IMR-90 (cell line): ENCODE measurements around the gene PHF20. TPM values are rescaled to one million over a fixed set of nuclear protein-coding genes. Genes with fewer than 3 reads are reported as not detected.

Experiments used
- ATAC-seq: fragments of 200-7000 bp; cut with Tn5 transposase; 2 replicates; pipeline ENCODE4 v1.9.1; 2020; ENCODE audit warnings: low read depth, mild to moderate bottlenecking, moderate library complexity
- BruUV-seq: library from RNA; stranded (reverse); fragments of 400-500 nt; replicated peaks from 2 replicates; lab custom pipeline; 2021; lab: Mats Ljungman, UMichigan
- CTCF ChIA-PET: fragments of 300-600 bp; formaldehyde crosslinking; extraction: SDS; loops from one replicate; lab custom pipeline; 2021; ENCODE audit warnings: antibody characterized with exemption; lab: Yijun Ruan, JAX
- POLR2A ChIA-PET: fragments of 300-600 bp; sonication (Branson Sonifier 250); formaldehyde crosslinking; loops from one replicate; lab custom pipeline; 2022; ENCODE audit warnings: antibody characterized with exemption; ENCODE audit not compliant: unreplicated experiment; lab: Charles Lee
- DNase-seq: peaks from one replicate; pipeline ENCODE4 v3.0.0; 2013
- H2AFZ ChIP-seq: replicated peaks from 2 replicates; pipeline ENCODE3; 2013; ENCODE audit warnings: low read length, mild to moderate bottlenecking; ENCODE audit not compliant: poor library complexity
- H2AK5ac ChIP-seq: 2 replicates; pipeline ENCODE4 v1.6.1; 2013; ENCODE audit warnings: low read depth, low read length, inconsistent platforms
- H2AK9ac ChIP-seq: replicated peaks from 2 replicates; pipeline ENCODE3; 2013; ENCODE audit warnings: mild to moderate bottlenecking, low read depth, low read length, moderate library complexity; ENCODE audit not compliant: poor library complexity
- H2BK120ac ChIP-seq: 2 replicates; pipeline ENCODE4 v1.6.1; 2013; ENCODE audit warnings: low read depth, low read length, inconsistent platforms
- H2BK15ac ChIP-seq: 3 replicates; pipeline ENCODE4 v1.6.1; 2013; ENCODE audit warnings: low read depth, low read length, inconsistent platforms
- H2BK20ac ChIP-seq: 2 replicates; pipeline ENCODE4 v1.6.1; 2013; ENCODE audit warnings: low read depth, mild to moderate bottlenecking, inconsistent platforms, low read length, moderate library complexity
- H2BK5ac ChIP-seq: 2 replicates; pipeline ENCODE4 v1.6.1; 2013; ENCODE audit warnings: mild to moderate bottlenecking, low read depth, low read length, inconsistent platforms; ENCODE audit not compliant: poor library complexity, severe bottlenecking
- H3K14ac ChIP-seq: replicated peaks from 2 replicates; pipeline ENCODE4 v1.6.1; 2013; ENCODE audit warnings: low read depth, low read length, inconsistent platforms
- H3K18ac ChIP-seq: 2 replicates; pipeline ENCODE4 v1.6.1; 2013; ENCODE audit warnings: low read depth, low read length, control low read depth
- H3K23ac ChIP-seq: 2 replicates; pipeline ENCODE4 v1.6.1; 2013; ENCODE audit warnings: low read depth, low read length, inconsistent platforms
- H3K27ac ChIP-seq: 2 replicates; pipeline ENCODE4 v1.5.1; 2013; ENCODE audit warnings: mild to moderate bottlenecking, control low read depth, low read length; ENCODE audit not compliant: insufficient read depth
- H3K27me3 ChIP-seq: 2 replicates; pipeline ENCODE4 v1.6.1; 2013; ENCODE audit warnings: low read length; ENCODE audit not compliant: control insufficient read depth, insufficient read depth
- H3K36me3 ChIP-seq: 2 replicates; pipeline ENCODE4 v1.6.1; 2013; ENCODE audit warnings: low read length, mixed read lengths; ENCODE audit not compliant: control insufficient read depth, insufficient read depth
- H3K4ac ChIP-seq: 2 replicates; pipeline ENCODE4 v1.6.1; 2013; ENCODE audit warnings: low read depth, low read length, inconsistent platforms
- H3K4me1 ChIP-seq: 2 replicates; pipeline ENCODE4 v1.6.1; 2013; ENCODE audit warnings: low read length, mixed read lengths; ENCODE audit not compliant: control insufficient read depth, insufficient read depth
- H3K4me2 ChIP-seq: 2 replicates; pipeline ENCODE4 v1.6.1; 2013; ENCODE audit warnings: low read depth, mild to moderate bottlenecking, control low read depth, low read length, moderate library complexity
- H3K4me3 ChIP-seq: 2 replicates; pipeline ENCODE4 v1.5.1; 2013; ENCODE audit warnings: low read depth, mild to moderate bottlenecking, control low read depth, low read length, moderate library complexity; ENCODE audit not compliant: insufficient read depth
- H3K56ac ChIP-seq: 2 replicates; pipeline ENCODE4 v1.6.1; 2013; ENCODE audit warnings: low read length, inconsistent platforms; ENCODE audit not compliant: insufficient read depth; ENCODE audit errors: extremely low read depth
- H3K79me1 ChIP-seq, 2 experiments: 2 replicates each; pipeline ENCODE4 v1.6.1; 2013; ENCODE audit warnings: low read length in 2 of 2, inconsistent platforms in 1 of 2, low read depth in 1 of 2
- H3K9ac ChIP-seq: 2 replicates; pipeline ENCODE4 v1.6.1; 2013; ENCODE audit warnings: low read depth, low read length, control low read depth
- H3K9me1 ChIP-seq: 2 replicates; pipeline ENCODE4 v1.6.1; 2013; ENCODE audit warnings: low read length, inconsistent platforms; ENCODE audit not compliant: insufficient read depth
- H3K9me3 ChIP-seq: 2 replicates; pipeline ENCODE4 v1.6.1; 2013; ENCODE audit warnings: low read length; ENCODE audit not compliant: control insufficient read depth, insufficient read depth
- H4K20me1 ChIP-seq: 2 replicates; pipeline ENCODE4 v1.6.1; 2013; ENCODE audit warnings: low read length, inconsistent platforms; ENCODE audit not compliant: insufficient read depth
- H4K5ac ChIP-seq: 2 replicates; pipeline ENCODE4 v1.6.1; 2013; ENCODE audit warnings: mild to moderate bottlenecking, low read depth, low read length, control low read depth
- H4K8ac ChIP-seq, 2 experiments: 2 replicates each; pipeline ENCODE4 v1.6.1; 2013; ENCODE audit warnings: low read depth in 2 of 2, low read length in 2 of 2, control low read depth in 1 of 2, inconsistent platforms in 1 of 2
- H4K91ac ChIP-seq: 2 replicates; pipeline ENCODE4 v1.6.1; 2013; ENCODE audit warnings: low read depth, low read length, inconsistent platforms; ENCODE audit not compliant: insufficient read depth
- CEBPB ChIP-seq: IDR thresholded peaks from 2 replicates; pipeline ENCODE4 v1.6.1; 2012; ENCODE audit warnings: low read depth, low read length, improper control_type of control experiment
- MAFK ChIP-seq: IDR thresholded peaks from 2 replicates; pipeline ENCODE4 v1.6.1; 2012; ENCODE audit warnings: low read depth, low read length, improper control_type of control experiment
- MAZ ChIP-seq: IDR thresholded peaks from 2 replicates; pipeline ENCODE4 v1.6.1; 2012; ENCODE audit warnings: low read depth, mild to moderate bottlenecking, low read length, improper control_type of control experiment, moderate library complexity, borderline replicate concordance
- WGBS, 2 experiments: methylation state at CpG; one replicate each; pipeline versions ENCODE4 v1.1.5 to v1.1.7; 2013; ENCODE audit warnings: missing lambda C conversion rate in 2 of 2; ENCODE audit not compliant: insufficient read length in 1 of 2; ENCODE audit errors: extremely low coverage in 2 of 2; 5-methylcytosine and 5-hydroxymethylcytosine counted together
- dilution Hi-C: fragments of 300-500 bp; cut with HindIII; formaldehyde crosslinking; loops from one replicate; pipeline ENCODE4 v1.14.3; 2018; ENCODE audit warnings: low sequenced_read_pairs; ENCODE audit not compliant: unreplicated experiment
- in situ Hi-C: fragments of 300-500 bp; cut with MboI; formaldehyde crosslinking; loops from 3 replicates; pipeline ENCODE4 v1.14.3; 2019; ENCODE audit warnings: low sequenced_read_pairs, inconsistent platforms, mixed read lengths
- intact Hi-C: fragments of 100-400 bp; cut with micrococcal nuclease; formaldehyde crosslinking; loops from 2 replicates; pipeline ENCODE4 v1.10.0; 2022
- polyA plus RNA-seq, 3 experiments: library from polyadenylated mRNA; depleted of rRNA; stranded (reverse); fragments of >200 nt; gene quantifications; 2 replicates each; pipeline ENCODE4 v1.2.3, GENCODE V29; 2012; ENCODE audit warnings: low replicate concordance in 1 of 3
- total RNA-seq: library from RNA; depleted of rRNA; stranded (reverse); fragments of >200 nt; gene quantifications from 2 replicates; pipeline ENCODE4 v1.2.3, GENCODE V29; 2012
- TF ChIP-seq, protein P1 (sequence below): fragments of 150-350 bp; IDR thresholded peaks from 2 replicates; pipeline ENCODE4 v1.6.1; 2017; ENCODE audit warnings: mild to moderate bottlenecking, antibody characterized with exemption, low read length, low read depth

PHF20 gene
- total and polyA plus RNA-seq, 2 of the 4 experiments (the other 2 are of a cell fraction): 22.0 to 22.5 TPM

DNA sequence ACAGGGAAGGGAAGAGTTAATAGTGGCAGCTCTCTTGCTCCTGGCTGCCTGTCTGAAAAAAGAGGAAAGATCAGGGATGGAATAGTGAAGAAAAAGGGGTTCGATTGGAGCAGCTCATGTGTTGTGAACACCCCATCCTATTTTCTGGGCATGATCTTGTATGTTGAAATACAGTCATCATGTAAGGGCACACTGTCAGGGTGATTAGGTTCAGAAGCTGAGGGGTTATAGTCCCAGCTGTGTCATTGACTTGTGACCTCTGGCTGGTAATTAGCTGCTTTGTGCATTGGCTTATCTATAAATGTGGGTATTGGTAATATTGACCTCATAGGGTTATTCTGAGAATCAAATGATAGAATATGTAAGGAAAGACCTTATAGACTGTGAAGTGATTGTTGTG lies 30.1 kb downstream of the PHF20 start:
- no peak overlapping the region for H2BK120ac ChIP-seq
- H3K56ac ChIP-seq: no peak overlapping the region
- peaks cover 26% of the 10 kb centered on the region for H3K36me3 ChIP-seq
- POLR2A ChIA-PET: no interaction called here
- H3K9me3 ChIP-seq: no peaks in the 10 kb centered on the region
- H3K27me3 ChIP-seq: no peaks in the 10 kb centered on the region
- no peak overlapping the region for H3K18ac ChIP-seq
- intact Hi-C loops: no loop called here
- no peaks in the 10 kb centered on the region for H3K9me1 ChIP-seq
- dilution Hi-C loops: no loop called here
- no peak overlapping the region for H3K4me2 ChIP-seq
- in situ Hi-C loops: no loop called here
- WGBS, 2 experiments: 71% methylated on average over 1 of the region's 1 CpG; no CpG with 5 or more reads in 1 of the 2 experiments
- no peak overlapping the region for H2BK5ac ChIP-seq
- no peak overlapping the region for H4K91ac ChIP-seq
- H3K23ac ChIP-seq: no peak overlapping the region
- H3K79me1 ChIP-seq: peaks cover 45 to 57% of the 10 kb centered on the region in 2 experiments
- H2BK15ac ChIP-seq: no peak overlapping the region
- CTCF ChIA-PET: interaction anchor here (1.3 kb wide), 1 partner anchor 10 kb away, joined by 3 read pairs; no protein-coding TSS in a partner anchor
- H3K9ac ChIP-seq: no peak overlapping the region
- DNase-seq: no peak
- no peaks in the 10 kb centered on the region; the same call in 1 of the 2 replicates for H4K20me1 ChIP-seq
- H3K4ac ChIP-seq: no peak overlapping the region
- no peak overlapping the region for H2AK5ac ChIP-seq
- H3K4me3 ChIP-seq: no peak overlapping the region
- H3K27ac ChIP-seq: no peak overlapping the region
- no peak overlapping the region for H2AK9ac ChIP-seq
- BruUV-seq: no TSS peak
- no peak overlapping the region for H2BK20ac ChIP-seq
- H4K8ac ChIP-seq: no peak overlapping the region
- no peak overlapping the region for H2AFZ ChIP-seq
- no peak overlapping the region for H3K14ac ChIP-seq
- no peaks in the 10 kb centered on the region; the same call in 1 of the 2 replicates for H3K4me1 ChIP-seq
- ATAC-seq: no peak
- no peak overlapping the region for H4K5ac ChIP-seq
- TF ChIP-seq CEBPB: no peak
- TF ChIP-seq, protein P1, sequence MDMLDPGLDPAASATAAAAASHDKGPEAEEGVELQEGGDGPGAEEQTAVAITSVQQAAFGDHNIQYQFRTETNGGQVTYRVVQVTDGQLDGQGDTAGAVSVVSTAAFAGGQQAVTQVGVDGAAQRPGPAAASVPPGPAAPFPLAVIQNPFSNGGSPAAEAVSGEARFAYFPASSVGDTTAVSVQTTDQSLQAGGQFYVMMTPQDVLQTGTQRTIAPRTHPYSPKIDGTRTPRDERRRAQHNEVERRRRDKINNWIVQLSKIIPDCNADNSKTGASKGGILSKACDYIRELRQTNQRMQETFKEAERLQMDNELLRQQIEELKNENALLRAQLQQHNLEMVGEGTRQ: no peak
- TF ChIP-seq MAZ: no peak
- no peak for TF ChIP-seq MAFK
